GM12801 (cell line): ENCODE results near the gene ZNF723.

Source experiments
- TF ChIP-seq, protein P1 (sequence below): IDR thresholded peaks from one replicate; pipeline ENCODE4 v1.5.1; 2011; ENCODE audit warnings: control low read depth; ENCODE audit not compliant: insufficient read length; ENCODE audit errors: extremely low read depth

ZNF723 gene

DNA sequence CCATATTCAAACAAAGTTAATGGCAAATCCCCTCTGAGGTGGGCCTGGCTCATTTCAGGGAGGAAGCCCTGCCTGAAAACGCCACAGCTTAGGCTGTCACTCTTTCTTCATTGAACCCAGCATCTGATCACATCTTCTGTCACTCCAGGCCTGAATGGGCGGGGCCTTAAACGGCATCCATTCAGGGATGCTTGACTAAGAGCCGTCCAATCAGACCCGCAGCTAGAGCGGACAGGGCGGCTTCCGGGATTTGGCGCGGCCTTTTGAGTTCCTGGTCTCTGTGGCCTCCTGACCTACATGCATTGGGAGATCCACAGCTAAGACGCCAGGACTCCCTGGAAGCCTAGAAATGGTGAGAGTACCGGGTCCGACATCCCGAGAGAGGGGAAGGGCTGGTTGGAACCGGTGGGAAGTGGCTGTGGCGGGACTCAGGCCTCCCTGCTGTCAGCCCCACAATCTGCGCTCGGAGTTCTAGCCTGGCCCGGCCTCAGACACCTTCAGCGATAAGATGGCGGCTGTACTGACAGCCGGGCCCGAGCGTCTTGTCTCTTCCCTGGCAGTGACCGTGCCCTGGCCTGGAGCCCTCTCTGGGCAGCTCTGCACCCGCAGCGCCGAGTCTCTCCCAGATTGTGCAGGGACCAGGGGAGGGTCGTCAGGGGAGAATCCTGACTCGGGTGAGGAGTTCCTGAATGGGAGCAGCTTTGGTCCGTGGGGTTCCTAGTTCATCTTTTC is at the start of gene ZNF723:
Gene ZNF723 (plus strand): TSS at position 261 of the 732 bp plus-strand sequence. CDS start 89 bp downstream, at position 350.
- TF ChIP-seq, protein P1, sequence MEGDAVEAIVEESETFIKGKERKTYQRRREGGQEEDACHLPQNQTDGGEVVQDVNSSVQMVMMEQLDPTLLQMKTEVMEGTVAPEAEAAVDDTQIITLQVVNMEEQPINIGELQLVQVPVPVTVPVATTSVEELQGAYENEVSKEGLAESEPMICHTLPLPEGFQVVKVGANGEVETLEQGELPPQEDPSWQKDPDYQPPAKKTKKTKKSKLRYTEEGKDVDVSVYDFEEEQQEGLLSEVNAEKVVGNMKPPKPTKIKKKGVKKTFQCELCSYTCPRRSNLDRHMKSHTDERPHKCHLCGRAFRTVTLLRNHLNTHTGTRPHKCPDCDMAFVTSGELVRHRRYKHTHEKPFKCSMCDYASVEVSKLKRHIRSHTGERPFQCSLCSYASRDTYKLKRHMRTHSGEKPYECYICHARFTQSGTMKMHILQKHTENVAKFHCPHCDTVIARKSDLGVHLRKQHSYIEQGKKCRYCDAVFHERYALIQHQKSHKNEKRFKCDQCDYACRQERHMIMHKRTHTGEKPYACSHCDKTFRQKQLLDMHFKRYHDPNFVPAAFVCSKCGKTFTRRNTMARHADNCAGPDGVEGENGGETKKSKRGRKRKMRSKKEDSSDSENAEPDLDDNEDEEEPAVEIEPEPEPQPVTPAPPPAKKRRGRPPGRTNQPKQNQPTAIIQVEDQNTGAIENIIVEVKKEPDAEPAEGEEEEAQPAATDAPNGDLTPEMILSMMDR = no peak

DNA sequence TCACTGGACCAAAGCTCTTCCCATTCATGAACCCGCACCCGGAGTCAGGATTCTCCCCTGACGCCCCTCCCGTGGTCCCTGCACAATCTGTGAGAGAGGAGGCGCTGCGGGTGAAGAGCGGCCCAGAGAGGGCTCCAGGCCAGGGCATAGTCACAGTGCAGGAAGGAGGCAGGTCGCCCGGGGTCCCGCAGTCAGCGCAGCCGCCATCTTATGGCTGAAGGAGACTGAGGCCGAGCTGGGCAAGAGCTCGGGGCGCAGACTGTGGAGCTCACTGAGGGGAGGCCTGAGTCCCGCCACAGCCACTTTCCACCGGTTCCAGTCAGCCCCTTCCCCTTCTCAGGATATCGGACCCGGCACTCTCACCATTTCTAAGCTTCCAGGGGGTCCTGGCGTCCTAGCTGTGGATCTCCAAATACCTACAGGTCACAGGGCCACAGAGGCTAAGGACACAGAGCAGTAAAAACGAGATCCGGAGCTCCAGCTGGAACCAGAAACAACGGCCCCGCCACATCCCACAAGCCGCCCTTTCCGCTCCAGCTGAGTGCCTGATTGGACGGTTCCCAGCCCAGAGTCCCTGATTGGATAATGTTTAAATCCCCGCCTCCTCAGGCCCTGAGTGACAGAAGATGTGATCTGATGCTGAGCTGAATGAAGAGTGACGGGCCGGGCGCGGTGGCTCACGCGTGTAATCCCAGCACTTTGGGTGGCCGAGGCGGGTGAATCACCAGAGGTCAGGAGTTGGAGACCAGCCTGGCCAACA is 48.3 kb upstream of the ZNF723 start, which contains the start of gene ZNF99:
Gene ZNF99 (minus strand): TSS at position 501 of the 760 bp plus-strand sequence. CDS start 135 bp downstream, at position 366.
- TF ChIP-seq, protein P1 = no peak

DNA sequence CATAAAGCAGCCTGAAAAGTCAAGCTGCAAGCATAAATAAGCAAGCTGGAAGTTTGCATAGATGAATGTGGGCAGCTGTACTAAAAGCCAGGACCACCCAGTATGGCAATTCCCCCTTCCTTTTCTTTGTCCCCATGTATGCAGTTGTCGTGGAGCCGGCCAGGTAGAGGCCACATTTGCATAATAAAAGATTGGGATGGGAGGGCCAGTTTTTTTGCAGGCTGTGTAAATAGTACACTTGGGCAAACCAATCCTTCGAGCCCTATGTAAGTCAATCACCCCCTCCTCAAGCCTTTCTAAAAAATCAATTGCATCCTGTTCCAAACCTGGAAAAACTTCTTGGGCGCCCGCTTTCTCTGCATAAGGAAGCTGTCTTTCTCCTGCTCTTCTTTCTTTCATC is 35.1 kb upstream of the ZNF723 start:
- TF ChIP-seq, protein P1 = no peak

DNA sequence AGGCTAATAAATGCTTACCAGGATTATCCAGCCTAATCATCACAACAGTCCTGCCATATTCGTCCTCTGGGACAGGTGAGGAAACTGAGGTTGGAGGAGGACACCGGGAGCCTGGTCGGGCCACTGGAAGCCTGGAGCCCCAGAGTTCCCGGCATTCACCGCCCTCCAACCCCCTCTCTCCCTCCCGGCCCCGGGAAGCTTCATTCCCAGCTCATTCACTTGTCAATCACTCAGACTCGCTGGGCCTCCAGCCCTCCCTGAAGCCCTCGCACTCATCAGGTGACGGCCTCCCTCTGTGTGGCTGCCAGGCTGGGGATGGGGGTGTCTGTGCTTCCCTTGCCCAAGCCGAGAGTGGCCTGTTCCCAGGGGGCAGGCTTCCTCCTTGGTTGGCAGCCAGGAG is 25.7 kb upstream of the ZNF723 start:
- TF ChIP-seq, protein P1 = no peak

DNA sequence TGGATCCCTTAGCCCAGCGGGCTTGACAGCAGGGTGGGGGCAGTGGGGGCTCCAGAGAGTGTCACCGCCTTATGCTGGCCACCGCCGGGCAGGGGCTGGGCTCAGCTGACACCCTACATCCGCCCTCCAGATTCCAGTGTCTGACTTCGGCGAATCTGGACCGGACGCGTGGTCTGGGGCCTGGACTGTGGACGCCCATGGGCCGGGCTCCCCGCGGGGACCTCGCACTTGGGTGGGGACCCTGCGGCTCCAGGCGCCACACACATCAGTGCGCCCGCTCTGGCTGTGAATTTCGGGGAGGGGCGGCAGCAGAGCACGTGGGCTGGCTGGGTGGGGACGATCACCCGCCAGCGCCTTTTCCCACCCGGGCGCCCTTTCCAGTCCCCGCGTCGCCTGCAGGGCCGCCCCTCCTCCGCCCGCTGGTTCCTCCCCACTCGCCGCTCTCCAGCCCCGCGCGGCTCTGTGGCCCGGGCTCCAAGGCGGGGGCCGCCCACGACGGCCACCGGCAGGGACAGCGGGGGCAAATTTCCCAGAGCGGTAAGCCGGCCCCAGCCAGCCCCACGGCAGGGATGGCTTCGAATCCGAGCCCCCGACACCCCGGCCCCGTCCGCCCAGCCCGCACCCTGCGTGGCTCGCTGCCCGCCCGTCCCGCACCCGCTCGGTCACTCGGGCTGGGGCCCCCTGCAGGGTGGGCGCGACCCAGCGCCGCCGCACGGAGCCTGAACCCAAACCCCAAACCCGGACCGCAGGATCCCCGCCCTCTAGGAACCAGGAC is 24.8 kb upstream of the ZNF723 start:
- TF ChIP-seq, protein P1 = no peak

DNA sequence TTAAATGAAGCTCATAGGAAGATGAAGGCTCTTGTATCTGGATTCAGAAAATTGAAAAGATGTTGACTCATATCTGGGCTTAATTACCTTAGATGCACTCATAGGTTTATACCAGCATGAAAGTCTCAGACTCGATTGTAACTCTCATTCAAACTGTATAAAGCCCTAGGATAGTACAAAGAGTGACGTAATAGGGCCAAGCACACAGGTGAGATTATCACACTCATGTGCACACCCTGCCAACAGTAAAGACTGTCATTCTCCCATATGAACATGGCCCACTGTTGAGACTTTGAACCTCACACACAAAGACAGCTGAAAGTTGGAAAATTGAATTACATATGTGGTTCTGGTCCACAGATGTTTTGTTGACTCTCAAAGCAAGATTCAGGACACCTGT is 18.0 kb upstream of the ZNF723 start:
- TF ChIP-seq, protein P1 = no peak

DNA sequence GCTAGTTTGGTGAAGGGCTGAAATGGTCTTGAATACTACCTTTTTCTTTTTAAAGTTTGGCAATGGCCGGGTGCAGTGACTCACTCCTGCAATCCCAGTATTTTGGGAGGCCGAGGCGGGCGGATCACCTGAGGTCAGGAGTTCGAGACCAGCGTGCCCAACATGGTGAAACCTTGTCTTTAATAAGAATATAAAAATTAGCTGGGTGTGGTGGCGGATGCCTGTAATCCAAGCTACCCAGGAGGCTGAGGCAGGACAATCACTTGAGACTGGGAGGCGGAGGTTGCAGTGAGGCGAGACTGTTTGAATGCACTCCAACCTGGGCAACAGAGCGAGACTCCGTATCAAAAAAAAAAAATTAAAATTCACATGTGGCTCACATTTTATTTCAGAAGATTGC is 880 bp upstream of the ZNF723 start:
- TF ChIP-seq, protein P1 = no peak
